BLaER1 (cell line): ENCODE results near the gene FCRL5.

Experiments used
- H3K27ac ChIP-seq: shearing (Covaris generic); formaldehyde crosslinking; 2 replicates; pipeline ENCODE4 v1.8.1; 2022
- H3K27me3 ChIP-seq: shearing (Covaris generic); formaldehyde crosslinking; 2 replicates; pipeline ENCODE4 v1.8.1; 2022
- H3K36me3 ChIP-seq: shearing (Covaris generic); formaldehyde crosslinking; 2 replicates; pipeline ENCODE4 v1.8.1; 2022
- H3K4me1 ChIP-seq: shearing (Covaris generic); formaldehyde crosslinking; 2 replicates; pipeline ENCODE4 v1.8.1; 2022
- H3K4me2 ChIP-seq: shearing (Covaris generic); formaldehyde crosslinking; 2 replicates; pipeline ENCODE4 v1.8.1; 2022
- H3K4me3 ChIP-seq: shearing (Covaris generic); formaldehyde crosslinking; 2 replicates; pipeline ENCODE4 v1.8.1; 2022
- H3K9ac ChIP-seq: shearing (Covaris generic); formaldehyde crosslinking; 2 replicates; pipeline ENCODE4 v1.8.1; 2022
- H3K9me3 ChIP-seq: shearing (Covaris generic); formaldehyde crosslinking; 2 replicates; pipeline ENCODE4 v1.8.1; 2022
- H4K20me1 ChIP-seq: shearing (Covaris generic); formaldehyde crosslinking; 2 replicates; pipeline ENCODE4 v1.8.1; 2022
- Cebpa-rat ChIP-seq: shearing (Covaris generic); IDR thresholded peaks from 2 replicates; pipeline ENCODE4 v1.8.1; 2022

The FCRL5 gene

GRCh38 chr1:157551694-157552693, at the start of gene FCRL5:
TSS of gene FCRL5 (minus strand) at chr1:157552515. CDS start at chr1:157552362, 153 bp downstream.
- H3K4me3 ChIP-seq: peak within 1 kb of the TSS; percentile 13
- no peaks in the 10 kb centered on the region for H4K20me1 ChIP-seq
- no peaks in the 10 kb centered on the region for H3K36me3 ChIP-seq
- TF ChIP-seq Cebpa-rat: no peak
- no peaks in the 10 kb centered on the region for H3K27me3 ChIP-seq
- peak within 1 kb of the TSS; percentile 75 for H3K4me2 ChIP-seq
- H3K9ac ChIP-seq: peak within 1 kb of the TSS; percentile 44; the same call in 1 of the 2 replicates
- H3K27ac ChIP-seq: peak within 1 kb of the TSS; percentile 57
- peaks cover 32% of the 10 kb centered on the region for H3K4me1 ChIP-seq
- no peaks in the 10 kb centered on the region for H3K9me3 ChIP-seq

GRCh38 chr1:157600236-157600635, 47.9 kb upstream of the FCRL5 start:
- H3K4me1 ChIP-seq: peaks cover 32% of the 10 kb centered on the region
- no peak overlapping the region for H3K27ac ChIP-seq
- no peak for TF ChIP-seq Cebpa-rat
- no peaks in the 10 kb centered on the region for H3K36me3 ChIP-seq
- H3K9me3 ChIP-seq: no peaks in the 10 kb centered on the region
- H3K4me2 ChIP-seq: no peak overlapping the region
- no peak overlapping the region for H3K4me3 ChIP-seq
- no peak overlapping the region for H3K9ac ChIP-seq
- H3K27me3 ChIP-seq: no peaks in the 10 kb centered on the region
- H4K20me1 ChIP-seq: no peaks in the 10 kb centered on the region

DNA sequence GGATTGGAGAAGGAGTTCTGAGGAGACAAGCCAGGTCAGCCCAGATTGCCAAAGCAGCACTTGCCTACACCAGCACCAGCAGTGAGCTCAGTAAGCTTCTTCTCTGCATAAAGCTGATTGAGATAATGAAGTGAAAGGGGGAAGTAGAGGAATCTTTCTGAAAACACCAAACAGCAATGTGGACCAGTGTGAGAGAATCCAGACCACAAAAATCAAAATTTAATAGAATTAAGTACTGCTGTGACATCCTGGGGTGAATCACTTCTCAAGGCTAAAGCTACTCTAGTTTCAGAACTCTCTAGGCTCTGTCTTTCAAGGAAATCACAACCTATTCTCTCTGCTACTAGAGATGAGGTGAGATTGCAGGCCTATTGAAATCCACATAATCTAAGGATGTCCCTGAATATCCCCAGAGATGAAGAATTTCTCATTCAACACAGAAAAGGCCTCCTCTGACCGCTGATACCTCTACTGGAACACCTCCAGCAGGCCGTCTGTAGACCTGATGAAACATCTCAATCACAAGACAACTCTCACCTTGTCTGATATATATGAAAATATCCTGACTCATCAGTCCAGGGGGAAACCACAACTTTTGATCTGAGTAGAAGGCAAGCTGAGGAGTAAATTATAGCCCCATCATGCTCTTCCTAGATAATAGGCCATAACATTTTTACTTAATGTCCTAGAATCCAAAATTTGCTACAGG, 45.8 kb upstream of the FCRL5 start, which contains the start of gene FCRL4:
FCRL4 (minus strand) TSS at position 127 of the 709 bp plus-strand sequence. CDS start 141 bp downstream, outside the sequence.
- no peak within 1 kb of the TSS for H3K9ac ChIP-seq
- H3K4me2 ChIP-seq: peak within 1 kb of the TSS; percentile 4; the same call in 1 of the 2 replicates
- no peaks in the 10 kb centered on the region for H3K27me3 ChIP-seq
- no peaks in the 10 kb centered on the region for H3K36me3 ChIP-seq
- peaks cover 45% of the 10 kb centered on the region for H3K4me1 ChIP-seq
- TF ChIP-seq Cebpa-rat: no peak
- H3K9me3 ChIP-seq: no peaks in the 10 kb centered on the region
- H3K27ac ChIP-seq: no peak within 1 kb of the TSS
- H3K4me3 ChIP-seq: no peak within 1 kb of the TSS
- H4K20me1 ChIP-seq: no peaks in the 10 kb centered on the region

- Histone ChIP-seq H3K9me3 (no peaks in the 10 kb centered on the region), H3K4me3 (no peak overlapping the region), H3K9ac (no peak overlapping the region), H3K4me1 (peaks cover 45% of the 10 kb centered on the region), H4K20me1 (no peaks in the 10 kb centered on the region), H3K27ac (peak overlapping the region; percentile 41; the same call in 1 of the 2 replicates), H3K4me2 (peak overlapping the region; percentile 91), H3K36me3 (no peaks in the 10 kb centered on the region), H3K27me3 (no peaks in the 10 kb centered on the region)
- no peak for TF ChIP-seq Cebpa-rat
Measured at GRCh38 chr1:157596384-157596783, 44.1 kb upstream of the FCRL5 start.

DNA sequence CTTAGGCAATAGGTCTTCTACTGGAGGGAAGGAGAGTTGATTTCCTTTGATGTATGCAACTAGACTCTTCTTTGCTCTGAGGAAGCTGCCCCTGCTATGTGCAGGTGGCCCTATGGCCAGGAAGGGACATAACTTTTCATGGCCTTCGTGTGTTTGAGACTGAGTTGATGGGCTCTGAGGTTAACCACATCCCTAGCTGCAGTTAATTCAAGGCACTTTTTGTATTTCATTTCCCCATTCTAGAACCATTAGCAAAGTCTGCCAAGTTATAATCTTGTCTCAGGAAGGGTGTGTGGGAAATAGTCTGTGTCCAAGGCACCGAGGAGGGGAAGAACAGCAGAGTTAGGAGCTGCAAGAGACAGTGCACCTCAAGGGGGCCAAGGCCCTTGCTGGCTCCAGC, 43.0 kb upstream of the FCRL5 start:
- Histone ChIP-seq H4K20me1 (no peaks in the 10 kb centered on the region), H3K27me3 (no peaks in the 10 kb centered on the region), H3K9ac (no peak overlapping the region), H3K9me3 (no peaks in the 10 kb centered on the region), H3K4me1 (peaks cover 45% of the 10 kb centered on the region), H3K4me2 (peak overlapping the region; percentile 91), H3K4me3 (no peak overlapping the region), H3K27ac (peak overlapping the region; percentile 41), H3K36me3 (no peaks in the 10 kb centered on the region)
- 0 out of 2 replicates have a peak, but pooled peaks have one; percentile 20 for TF ChIP-seq Cebpa-rat

DNA sequence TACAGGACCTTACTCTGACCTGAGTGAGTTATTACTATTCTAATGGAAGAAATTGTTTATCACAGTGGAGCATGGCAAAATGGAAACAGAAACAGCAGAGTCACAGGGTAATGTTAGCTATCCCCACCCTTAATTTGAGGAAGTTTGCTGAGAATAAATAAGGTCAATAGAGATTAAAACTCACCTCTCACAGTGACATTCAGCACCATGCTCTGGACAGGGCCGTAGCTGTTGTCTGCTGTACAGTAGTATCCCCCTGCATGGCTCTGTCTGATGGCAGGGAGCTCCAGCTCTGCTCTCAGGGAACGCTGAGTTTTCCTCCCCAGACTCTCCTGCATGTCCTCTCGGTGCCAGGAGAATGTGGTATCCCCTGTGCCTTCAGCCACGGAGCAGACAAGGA, 33.7 kb upstream of the FCRL5 start:
- no peak for TF ChIP-seq Cebpa-rat
- no peaks in the 10 kb centered on the region; the same call in 1 of the 2 replicates for H3K4me1 ChIP-seq
- H3K27me3 ChIP-seq: no peaks in the 10 kb centered on the region
- no peaks in the 10 kb centered on the region for H4K20me1 ChIP-seq
- no peak overlapping the region for H3K27ac ChIP-seq
- no peak overlapping the region for H3K4me2 ChIP-seq
- H3K9me3 ChIP-seq: no peaks in the 10 kb centered on the region
- no peak overlapping the region for H3K4me3 ChIP-seq
- no peaks in the 10 kb centered on the region for H3K36me3 ChIP-seq
- no peak overlapping the region for H3K9ac ChIP-seq

GRCh38 chr1:157584503-157584902, 32.2 kb upstream of the FCRL5 start:
- Histone ChIP-seq H3K36me3 (no peaks in the 10 kb centered on the region), H4K20me1 (no peaks in the 10 kb centered on the region), H3K9me3 (no peaks in the 10 kb centered on the region), H3K27me3 (no peaks in the 10 kb centered on the region), H3K4me3 (no peak overlapping the region), H3K4me2 (no peak overlapping the region), H3K4me1 (no peaks in the 10 kb centered on the region; the same call in 1 of the 2 replicates), H3K27ac (no peak overlapping the region), H3K9ac (no peak overlapping the region)
- TF ChIP-seq Cebpa-rat: no peak

DNA sequence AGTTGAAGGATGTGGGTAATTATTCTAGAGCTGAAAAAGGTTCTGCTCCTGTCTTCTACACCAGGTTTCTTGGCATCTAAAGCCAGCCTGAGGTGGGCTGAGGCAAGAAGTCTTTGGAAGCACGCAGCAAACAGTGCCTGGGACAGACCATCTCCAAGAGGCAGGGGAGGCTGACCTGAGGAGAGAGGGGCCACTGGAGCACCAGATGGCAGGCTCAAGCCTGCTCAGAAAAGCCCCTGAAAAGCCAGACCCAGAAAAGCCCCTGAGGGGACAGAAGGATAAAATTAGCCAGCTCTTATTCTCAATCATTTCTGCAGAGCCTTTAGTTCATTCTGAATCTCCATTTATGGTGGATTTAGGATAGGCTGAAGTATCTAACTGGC, 28.5 kb upstream of the FCRL5 start:
- Histone ChIP-seq H3K27me3 (no peaks in the 10 kb centered on the region), H3K4me3 (no peak overlapping the region), H3K4me1 (peaks cover 12% of the 10 kb centered on the region), H4K20me1 (no peaks in the 10 kb centered on the region), H3K4me2 (no peak overlapping the region), H3K27ac (no peak overlapping the region), H3K9ac (no peak overlapping the region), H3K36me3 (no peaks in the 10 kb centered on the region), H3K9me3 (no peaks in the 10 kb centered on the region)
- TF ChIP-seq Cebpa-rat: no peak

DNA sequence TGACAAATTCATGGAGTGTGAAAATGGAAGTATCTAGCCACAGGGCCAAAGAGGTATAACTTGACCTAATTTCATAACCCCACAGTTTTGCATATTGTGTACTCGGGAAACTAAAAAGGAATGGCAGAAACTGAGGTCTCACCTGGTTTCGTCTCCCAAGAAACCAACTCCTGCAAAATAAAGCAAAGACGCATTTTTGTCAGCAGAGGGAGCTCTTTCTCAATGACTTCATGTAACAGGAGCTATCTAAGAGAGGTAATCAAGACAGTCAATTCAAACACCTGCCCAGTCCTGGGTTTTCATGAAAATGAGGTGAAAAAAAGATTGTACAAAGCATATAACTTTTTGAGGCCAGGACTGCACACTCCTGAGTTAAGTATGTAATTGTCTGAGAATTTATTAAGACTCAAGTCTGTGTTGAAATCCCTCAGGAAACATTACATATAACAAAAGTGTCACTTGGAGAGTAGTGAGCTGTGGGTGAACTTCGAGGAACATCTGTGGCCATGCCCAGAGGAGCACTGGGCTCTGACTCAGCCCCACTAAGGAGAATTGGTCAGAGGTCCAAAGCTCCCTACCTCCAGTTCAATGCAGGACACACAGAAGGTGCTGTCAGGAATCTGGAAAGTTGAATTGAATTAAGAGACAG, 28.0 kb upstream of the FCRL5 start:
- Histone ChIP-seq H3K9ac (no peak overlapping the region), H4K20me1 (no peaks in the 10 kb centered on the region), H3K4me2 (no peak overlapping the region), H3K4me3 (no peak overlapping the region), H3K27me3 (no peaks in the 10 kb centered on the region), H3K9me3 (no peaks in the 10 kb centered on the region), H3K4me1 (peaks cover 17% of the 10 kb centered on the region), H3K27ac (no peak overlapping the region), H3K36me3 (no peaks in the 10 kb centered on the region)
- TF ChIP-seq Cebpa-rat: no peak
